Peyer's patch (tissue), 4 donors: ENCODE data around the gene CTSO. TPM values are rescaled to one million over a fixed set of nuclear protein-coding genes. Genes with fewer than 3 reads are reported as not detected.
"Not testable (repeated sequence)": the region's sequence is repeated elsewhere in the genome, so short reads cannot be mapped to it uniquely, and the experiment has no call there.

ENCODE experiments used
- DNase-seq, 3 donors: peaks; one replicate each; pipeline ENCODE4 v3.0.0-alpha.2; 2017 to 2019
- H3K27ac ChIP-seq, 4 donors: fragments of 200-600 bp; sonication (generic); one replicate each; pipeline ENCODE4 v1.5.1; 2016 to 2019
- H3K27me3 ChIP-seq, 2 donors: fragments of 200-600 bp; sonication (generic); one replicate each; pipeline ENCODE4 v1.5.1; 2019
- H3K36me3 ChIP-seq, 3 donors: fragments of 200-600 bp; sonication (generic); one replicate each; pipeline ENCODE4 v1.5.1; 2016 to 2019
- H3K4me1 ChIP-seq, 4 donors: fragments of 200-600 bp; sonication (generic); one replicate each; pipeline ENCODE4 v1.5.1; 2016 to 2019
- H3K4me3 ChIP-seq, 4 donors: fragments of 200-600 bp; sonication (generic); 1 replicate in 3 of 4; 2 replicates in 1 of 4; pipeline ENCODE4 v1.5.1; 2016 to 2019; ENCODE audit warnings: mild to moderate bottlenecking in 1 of 4
- H3K9me3 ChIP-seq, 4 donors: fragments of 200-600 bp; sonication (generic); one replicate each; pipeline ENCODE4 v1.5.1; 2016 to 2019; ENCODE audit warnings: mild to moderate bottlenecking in 1 of 4
- CTCF ChIP-seq, 6 experiments: fragments of 450-650 bp in 4 of 6; fragments of 200-600 bp in 2 of 6; sonication (generic) in 1 of 6; IDR thresholded peaks; one replicate each; pipeline ENCODE4 v1.5.1; 2017 to 2019; ENCODE audit warnings: antibody characterized with exemption in 6 of 6, mild to moderate bottlenecking in 3 of 6, moderate library complexity in 1 of 6
- POLR2A ChIP-seq, 2 donors: fragments of 450-650 bp; IDR thresholded peaks; one replicate each; pipeline ENCODE4 v1.5.1; 2017; ENCODE audit warnings: antibody characterized with exemption in 2 of 2, mild to moderate bottlenecking in 2 of 2, moderate library complexity in 2 of 2
- total RNA-seq, 4 donors: library from RNA; depleted of rRNA; stranded (reverse); fragments of >200 nt; gene quantifications; one replicate each; pipeline ENCODE4 v1.1.0, GENCODE V29; 2016

CTSO gene
- total RNA-seq, 4 donors from 2014 or later, result 9.1 to 18.4 (median 12.7) TPM

GRCh38 chr4:155944516-155944915, 9.2 kb downstream of the CTSO start:
- Histone ChIP-seq H3K36me3 (peaks cover 0 to 16% (median 0%) of the 10 kb centered on the region in 3 donors), H3K27ac (no peak overlapping the region), H3K9me3 (no peaks in the 10 kb centered on the region), H3K27me3 (no peaks in the 10 kb centered on the region), H3K4me1 (no peaks in the 10 kb centered on the region), H3K4me3 (no peak overlapping the region)
- no peak for DNase-seq
- TF ChIP-seq POLR2A (IDR thresholded peaks at IDR 0.05), result no peak
- no peak for TF ChIP-seq CTCF (IDR thresholded peaks at IDR 0.05)

- Histone ChIP-seq H3K4me3 (no peak overlapping the region), H3K4me1 (no peaks in the 10 kb centered on the region), H3K27ac (no peak overlapping the region), H3K36me3 (peaks cover 0 to 16% (median 0%) of the 10 kb centered on the region in 3 donors), H3K9me3 (no peaks in the 10 kb centered on the region), H3K27me3 (no peaks in the 10 kb centered on the region)
- no peak for DNase-seq
- TF ChIP-seq POLR2A (IDR thresholded peaks at IDR 0.05) (no peak), CTCF (IDR thresholded peaks at IDR 0.05) (no peak)
Measured at GRCh38 chr4:155943605-155944291, 9.9 kb downstream of the CTSO start.

GRCh38 chr4:155941820-155942219, 11.8 kb downstream of the CTSO start:
- Histone ChIP-seq H3K4me3 (no peak overlapping the region), H3K9me3 (no peaks in the 10 kb centered on the region), H3K27ac (no peak overlapping the region), H3K4me1 (no peaks in the 10 kb centered on the region), H3K36me3 (peaks cover 0 to 28% (median 0%) of the 10 kb centered on the region in 3 donors), H3K27me3 (no peaks in the 10 kb centered on the region)
- TF ChIP-seq CTCF (IDR thresholded peaks at IDR 0.05), result no peak
- no peak for TF ChIP-seq POLR2A (IDR thresholded peaks at IDR 0.05)
- DNase-seq, result no peak

- Histone ChIP-seq H3K27ac (no peak overlapping the region), H3K9me3 (no peaks in the 10 kb centered on the region), H3K27me3 (no peaks in the 10 kb centered on the region), H3K4me1 (no peaks in the 10 kb centered on the region), H3K36me3 (peaks cover 0 to 28% (median 0%) of the 10 kb centered on the region in 3 donors), H3K4me3 (no peak overlapping the region)
- TF ChIP-seq CTCF (IDR thresholded peaks at IDR 0.05), result no peak
- TF ChIP-seq POLR2A (IDR thresholded peaks at IDR 0.05), result no peak
- no peak for DNase-seq
Measured at GRCh38 chr4:155941085-155941790, 12.4 kb downstream of the CTSO start.

- TF ChIP-seq CTCF (IDR thresholded peaks at IDR 0.05) (no peak), POLR2A (IDR thresholded peaks at IDR 0.05) (no peak)
- Histone ChIP-seq H3K4me1 (no peaks in the 10 kb centered on the region), H3K9me3 (no peaks in the 10 kb centered on the region), H3K27me3 (no peaks in the 10 kb centered on the region), H3K27ac (no peak overlapping the region), H3K4me3 (no peak overlapping the region), H3K36me3 (peaks cover 0 to 23% (median 0%) of the 10 kb centered on the region in 3 donors)
- no peak for DNase-seq
Measured at GRCh38 chr4:155935389-155935986, 18.2 kb downstream of the CTSO start.

DNA sequence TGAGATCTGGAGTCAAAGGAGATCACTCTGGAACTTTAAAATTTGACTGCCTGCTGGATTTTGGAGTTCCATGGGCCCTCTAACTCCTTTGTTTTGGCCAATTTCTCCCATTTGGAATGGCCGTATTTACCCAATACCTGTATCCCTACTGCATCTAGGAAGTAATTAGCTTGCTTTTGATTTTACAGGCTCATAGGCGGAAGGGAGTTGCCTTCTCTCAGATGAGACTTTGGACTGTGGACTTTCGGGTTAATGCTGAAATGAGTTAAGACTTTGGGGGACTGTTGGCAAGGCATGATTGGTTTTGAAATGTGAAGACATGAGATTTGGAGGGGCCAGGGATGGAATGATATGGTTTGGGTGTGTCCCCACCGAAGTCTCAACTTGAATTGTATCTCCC, 19.0 kb downstream of the CTSO start:
- peak in 1 of 3 donors; percentile 47 for DNase-seq
- H3K36me3 ChIP-seq, result peaks cover 0 to 24% (median 0%) of the 10 kb centered on the region in 3 donors
- not testable (repeated sequence) for H3K4me3 ChIP-seq, H3K27me3 ChIP-seq, H3K27ac ChIP-seq, H3K9me3 ChIP-seq, H3K4me1 ChIP-seq
